ENCODE data around the gene MYOF.

MYOF gene

GRCh38 chr10:93397020-93397419 is 85.1 kb downstream of the MYOF start:
- no peak overlapping the region for H3K27ac ChIP-seq
- no peak for TF ChIP-seq CTCF (conservative IDR thresholded peaks at IDR 0.05)
- no peak for TF ChIP-seq ZFX (IDR thresholded peaks at IDR 0.05)

GRCh38 chr10:93393211-93393610 is 88.9 kb downstream of the MYOF start:
- no peak for TF ChIP-seq CTCF (conservative IDR thresholded peaks at IDR 0.05)
- no peak for TF ChIP-seq ZFX (IDR thresholded peaks at IDR 0.05)
- no peak overlapping the region for H3K27ac ChIP-seq

GRCh38 chr10:93392121-93392520 is 90.0 kb downstream of the MYOF start:
- TF ChIP-seq CTCF (conservative IDR thresholded peaks at IDR 0.05) (no peak), ZFX (IDR thresholded peaks at IDR 0.05) (no peak)
- H3K27ac ChIP-seq: no peak overlapping the region

GRCh38 chr10:93390306-93391090 is 91.6 kb downstream of the MYOF start:
- TF ChIP-seq ZFX (IDR thresholded peaks at IDR 0.05) (no peak), CTCF (conservative IDR thresholded peaks at IDR 0.05) (no peak)
- no peak overlapping the region for H3K27ac ChIP-seq

GRCh38 chr10:93386631-93387369 is 95.3 kb downstream of the MYOF start:
- TF ChIP-seq CTCF (conservative IDR thresholded peaks at IDR 0.05): no peak
- no peak for TF ChIP-seq ZFX (IDR thresholded peaks at IDR 0.05)

GRCh38 chr10:93385345-93385744 is 96.8 kb downstream of the MYOF start:
- no peak overlapping the region for H3K27ac ChIP-seq
- TF ChIP-seq CTCF (conservative IDR thresholded peaks at IDR 0.05) (no peak), ZFX (IDR thresholded peaks at IDR 0.05) (no peak)

More at GRCh38 chr10:93386631-93387369, 95.3 kb downstream of the MYOF start:
- H3K27ac ChIP-seq: no peak overlapping the region

GRCh38 chr10:93384006-93384405 is 98.1 kb downstream of the MYOF start:
- H3K27ac ChIP-seq: no peak overlapping the region

More at GRCh38 chr10:93384006-93384405, 98.1 kb downstream of the MYOF start:
- TF ChIP-seq CTCF (conservative IDR thresholded peaks at IDR 0.05) (no peak), ZFX (IDR thresholded peaks at IDR 0.05) (no peak)

Data from C4-2B (cell line).